AG04450 (cell line): Measurements from ENCODE around the gene ASAP3. TPM values are rescaled to one million over a fixed set of nuclear protein-coding genes. Genes with fewer than 3 reads are reported as not detected.
"Not testable (repeated sequence)": the region's sequence is repeated elsewhere in the genome, so short reads cannot be mapped to it uniquely, and the experiment has no call there.

Experiments
- CTCF ChIA-PET: fragments of 300-600, 350-600 bp; formaldehyde crosslinking; extraction: SDS; loops from one replicate; lab custom pipeline; 2022; ENCODE audit warnings: antibody characterized with exemption, inconsistent platforms; lab: Charles Lee
- POLR2A ChIA-PET: fragments of 350-600 bp; formaldehyde crosslinking; extraction: SDS; loops from one replicate; lab custom pipeline; 2021; ENCODE audit warnings: antibody characterized with exemption, inconsistent platforms; lab: Yijun Ruan, JAX
- DNase-seq: peaks from one replicate; pipeline ENCODE4 v3.0.0-alpha.2; 2011; ENCODE audit warnings: low read depth, low spot score
- H3K27ac ChIP-seq: one replicate; pipeline ENCODE4 v1.5.1; 2012; ENCODE audit warnings: low read depth, low read length, control low read depth
- H3K27me3 ChIP-seq: one replicate; pipeline ENCODE4 v1.6.0; 2012; ENCODE audit warnings: low read length; ENCODE audit not compliant: control insufficient read depth, insufficient read depth
- H3K4me3 ChIP-seq: 2 replicates; pipeline ENCODE4 v1.5.1; 2011; ENCODE audit warnings: mild to moderate bottlenecking, low read depth, low read length, control low read depth
- H3K9me3 ChIP-seq: 2 replicates; pipeline ENCODE4 v1.5.1; 2012; ENCODE audit warnings: low read length; ENCODE audit not compliant: control insufficient read depth, insufficient read depth
- CTCF ChIP-seq: IDR thresholded peaks from 2 replicates; pipeline ENCODE4 v1.5.1; 2011; ENCODE audit warnings: low read depth, low read length, control low read depth, inconsistent platforms
- polyA plus RNA-seq: library from polyadenylated mRNA; depleted of rRNA; stranded (reverse); fragments of >200 nt; gene quantifications from 2 replicates; pipeline ENCODE4 v1.2.3, GENCODE V29; 2011

Gene ASAP3
- polyA plus RNA-seq, 1 experiment: 25.5 TPM

GRCh38 chr1:23514111-23514679, 30.2 kb upstream of the ASAP3 start:
- ChIA-PET POLR2A (interaction anchor here (0.7 kb wide), 1 partner anchor 53 kb away, joined by 4 read pairs; no protein-coding TSS in a partner anchor), CTCF (interaction anchor here (1.0 kb wide), 1 partner anchor 26 kb away, joined by 4 read pairs; no protein-coding TSS in a partner anchor)
- no peak for TF ChIP-seq CTCF
- DNase-seq: no peak
- Histone ChIP-seq H3K9me3 (no peaks in the 10 kb centered on the region), H3K4me3 (no peak overlapping the region), H3K27me3 (no peaks in the 10 kb centered on the region), H3K27ac (no peak overlapping the region)

- no peak for DNase-seq
- H3K4me3 ChIP-seq: no peak overlapping the region
- H3K27ac ChIP-seq: no peak overlapping the region
- H3K27me3 ChIP-seq: no peaks in the 10 kb centered on the region
- H3K9me3 ChIP-seq: no peaks in the 10 kb centered on the region
- ChIA-PET CTCF (interaction anchor here (4.8 kb wide), 1 partner anchor 13 kb away, joined by 40 read pairs; no protein-coding TSS in a partner anchor), POLR2A (no interaction called here)
- no peak for TF ChIP-seq CTCF
These were observed 25.9 kb upstream of the ASAP3 start for GRCh38 chr1:23509896-23510295.

- ChIA-PET POLR2A (no interaction called here), CTCF (interaction anchor here (4.8 kb wide), 1 partner anchor 10 kb away, joined by 40 read pairs; no protein-coding TSS in a partner anchor)
- H3K27ac ChIP-seq: no peak overlapping the region
- no peaks in the 10 kb centered on the region for H3K9me3 ChIP-seq
- no peak for DNase-seq
- no peak for TF ChIP-seq CTCF
- no peaks in the 10 kb centered on the region for H3K27me3 ChIP-seq
- H3K4me3 ChIP-seq: no peak overlapping the region
These were observed 22.6 kb upstream of the ASAP3 start for GRCh38 chr1:23506376-23507107.

GRCh38 chr1:23505851-23506250, 21.9 kb upstream of the ASAP3 start:
- H3K27me3 ChIP-seq: no peaks in the 10 kb centered on the region
- CTCF ChIA-PET: interaction anchor here (4.8 kb wide), 1 partner anchor 9 kb away, joined by 40 read pairs; no protein-coding TSS in a partner anchor

GRCh38 chr1:23504156-23504555, 20.2 kb upstream of the ASAP3 start:
- H3K27me3 ChIP-seq, H3K4me3 ChIP-seq, H3K27ac ChIP-seq, POLR2A ChIA-PET, H3K9me3 ChIP-seq, DNase-seq: not testable (repeated sequence)
- CTCF ChIA-PET: interaction anchor here (0.8 kb wide), 1 partner anchor 20 kb away, joined by 4 read pairs; no protein-coding TSS in a partner anchor

More at GRCh38 chr1:23505851-23506250, 21.9 kb upstream of the ASAP3 start:
- no peak for TF ChIP-seq CTCF
- DNase-seq: no peak
- Histone ChIP-seq H3K4me3 (no peak overlapping the region), H3K27ac (no peak overlapping the region), H3K9me3 (no peaks in the 10 kb centered on the region)
- POLR2A ChIA-PET: no interaction called here
